HS-27A (cell line): Measurements from ENCODE around the gene GRIA4.

Source experiments
- DNase-seq: peaks from one replicate; pipeline ENCODE4 v3.0.0-alpha.2; 2012; ENCODE audit warnings: low read depth, missing footprints

Gene GRIA4

GRCh38 chr11:105609832-105610781, at the start of gene GRIA4:
Gene GRIA4 (plus strand): TSS chr11:105610073. CDS start chr11:105610998, 925 bp downstream.
- DNase-seq: no peak

GRCh38 chr11:105573091-105573490, 36.8 kb upstream of the GRIA4 start:
- no peak for DNase-seq

- DNase-seq: no peak
Measured at GRCh38 chr11:105574974-105575373, 34.9 kb upstream of the GRIA4 start.

- DNase-seq: no peak
Measured at GRCh38 chr11:105577641-105578040, 32.2 kb upstream of the GRIA4 start.

GRCh38 chr11:105579111-105579510, 30.8 kb upstream of the GRIA4 start:
- no peak for DNase-seq

GRCh38 chr11:105582497-105582896, 27.4 kb upstream of the GRIA4 start:
- DNase-seq: no peak

GRCh38 chr11:105588001-105588400, 21.9 kb upstream of the GRIA4 start:
- no peak for DNase-seq

GRCh38 chr11:105589346-105589745, 20.5 kb upstream of the GRIA4 start:
- DNase-seq: no peak

GRCh38 chr11:105592035-105592434, 17.8 kb upstream of the GRIA4 start:
- DNase-seq: no peak

GRCh38 chr11:105598371-105598770, 11.5 kb upstream of the GRIA4 start:
- no peak for DNase-seq

GRCh38 chr11:105603156-105603555, 6.7 kb upstream of the GRIA4 start:
- no peak for DNase-seq

- no peak for DNase-seq
Measured at GRCh38 chr11:105609341-105609781, 512 bp upstream of the GRIA4 start.

GRCh38 chr11:105610871-105611571, 1.1 kb downstream of the GRIA4 start:
- no peak for DNase-seq

GRCh38 chr11:105611572-105612441, 1.9 kb downstream of the GRIA4 start:
- DNase-seq: no peak

- DNase-seq: no peak
Measured at GRCh38 chr11:105612771-105613170, 2.9 kb downstream of the GRIA4 start.

- DNase-seq: no peak
Measured at GRCh38 chr11:105613183-105613582, 3.3 kb downstream of the GRIA4 start.

- no peak for DNase-seq
Measured at GRCh38 chr11:105618343-105618955, 8.6 kb downstream of the GRIA4 start.

GRCh38 chr11:105619556-105619955, 9.7 kb downstream of the GRIA4 start:
- no peak for DNase-seq

GRCh38 chr11:105622016-105622415, 12.1 kb downstream of the GRIA4 start:
- no peak for DNase-seq

- DNase-seq: no peak
Measured at GRCh38 chr11:105632316-105632715, 22.4 kb downstream of the GRIA4 start.

GRCh38 chr11:105635466-105635865, 25.6 kb downstream of the GRIA4 start:
- no peak for DNase-seq

- DNase-seq: no peak
Measured at GRCh38 chr11:105636496-105636895, 26.6 kb downstream of the GRIA4 start.
